Thoracic aorta (tissue), 2 donors: ENCODE data around the gene PDIK1L. TPM values are rescaled to one million over a fixed set of nuclear protein-coding genes. Genes with fewer than 3 reads are reported as not detected.
A peak's percentile ranks its signal among the peaks of the same experiment; 100 is the strongest.

Experiments
- ATAC-seq: fragments of 150-250 bp; one replicate; pipeline ENCODE4 v1.8.0; 2017; ENCODE audit warnings: low read depth; ENCODE audit not compliant: insufficient number of reproducible peaks, low FRiP score
- DNase-seq: peaks from one replicate; pipeline ENCODE4 v3.0.0-alpha.2; 2020; ENCODE audit warnings: low spot score
- H3K27ac ChIP-seq, 2 donors: fragments of 200-600 bp; sonication (generic); 1 replicate in 1 of 2; 2 replicates in 1 of 2; pipeline ENCODE4 v1.5.1; 2016; ENCODE audit warnings: mild to moderate bottlenecking in 2 of 2, moderate library complexity in 2 of 2
- H3K27me3 ChIP-seq: fragments of 200-600 bp; sonication (generic); replicated peaks from 2 replicates; pipeline ENCODE4 v1.6.0; 2016; ENCODE audit warnings: mild to moderate bottlenecking; ENCODE audit not compliant: insufficient read depth
- H3K36me3 ChIP-seq: fragments of 200-600 bp; sonication (generic); one replicate; pipeline ENCODE4 v1.5.1; 2016
- H3K4me1 ChIP-seq, 2 donors: fragments of 200-600 bp; sonication (generic); 1 replicate in 1 of 2; 2 replicates in 1 of 2; pipeline versions ENCODE4 v1.5.1 to v1.6.0; 2016; ENCODE audit warnings: low read depth in 2 of 2, mild to moderate bottlenecking in 1 of 2; ENCODE audit not compliant: control insufficient read depth in 1 of 2
- H3K4me3 ChIP-seq: fragments of 200-600 bp; sonication (generic); 2 replicates; pipeline ENCODE4 v1.5.1; 2016; ENCODE audit warnings: mild to moderate bottlenecking
- H3K9me3 ChIP-seq: fragments of 200-600 bp; sonication (generic); 2 replicates; pipeline ENCODE4 v1.5.1; 2016
- CTCF ChIP-seq: fragments of 200-600 bp; sonication (generic); IDR thresholded peaks from one replicate; pipeline ENCODE4 v1.5.1; 2019; ENCODE audit warnings: antibody characterized with exemption
- total RNA-seq, 2 donors: library from RNA; depleted of rRNA; stranded (reverse); fragments of >200 nt; gene quantifications; one replicate each; pipeline versions ENCODE4 v1.1.0 to v1.2.3, GENCODE V29; 2016

Gene PDIK1L
- total RNA-seq, 2 donors from 2014 or later = 9.6 to 10.4 TPM

- Histone ChIP-seq H3K27ac (no peak overlapping the region), H3K4me3 (no peak overlapping the region), H3K9me3 (no peaks in the 10 kb centered on the region), H3K36me3 (no peaks in the 10 kb centered on the region), H3K27me3 (no peaks in the 10 kb centered on the region), H3K4me1 (no peaks in the 10 kb centered on the region)
- DNase-seq = no peak
- ATAC-seq = no peak
- no peak for TF ChIP-seq CTCF
Measured at GRCh38 chr1:26132128-26132833, 20.7 kb downstream of the PDIK1L start.

GRCh38 chr1:26132834-26133167 lies 21.2 kb downstream of the PDIK1L start:
- ATAC-seq (no peak), DNase-seq (no peak)
- no peaks in the 10 kb centered on the region for H3K36me3 ChIP-seq
- H3K27ac ChIP-seq = no peak overlapping the region
- H3K27me3 ChIP-seq = no peaks in the 10 kb centered on the region
- no peak for TF ChIP-seq CTCF
- no peak overlapping the region for H3K4me3 ChIP-seq
- no peaks in the 10 kb centered on the region for H3K9me3 ChIP-seq
- H3K4me1 ChIP-seq = no peaks in the 10 kb centered on the region

GRCh38 chr1:26134466-26134865 lies 22.8 kb downstream of the PDIK1L start:
- H3K9me3 ChIP-seq = no peaks in the 10 kb centered on the region
- no peak overlapping the region for H3K27ac ChIP-seq
- ATAC-seq (no peak), DNase-seq (no peak)
- no peak overlapping the region for H3K4me3 ChIP-seq
- no peaks in the 10 kb centered on the region for H3K27me3 ChIP-seq
- H3K36me3 ChIP-seq = no peaks in the 10 kb centered on the region
- no peak for TF ChIP-seq CTCF
- no peaks in the 10 kb centered on the region for H3K4me1 ChIP-seq

- no peak overlapping the region for H3K4me3 ChIP-seq
- H3K36me3 ChIP-seq = no peaks in the 10 kb centered on the region
- H3K27ac ChIP-seq = no peak overlapping the region
- DNase-seq = no peak
- no peaks in the 10 kb centered on the region for H3K27me3 ChIP-seq
- ATAC-seq = no peak
- H3K4me1 ChIP-seq = no peaks in the 10 kb centered on the region
- H3K9me3 ChIP-seq = no peaks in the 10 kb centered on the region
- no peak for TF ChIP-seq CTCF
Measured at GRCh38 chr1:26138974-26139558, 27.4 kb downstream of the PDIK1L start.

- DNase-seq = no peak
- H3K4me1 ChIP-seq = no peaks in the 10 kb centered on the region
- H3K9me3 ChIP-seq = no peaks in the 10 kb centered on the region
- no peak overlapping the region for H3K27ac ChIP-seq
- H3K4me3 ChIP-seq = peak overlapping the region; percentile 31
- no peaks in the 10 kb centered on the region for H3K27me3 ChIP-seq
- TF ChIP-seq CTCF = no peak
- no peak for ATAC-seq
- no peaks in the 10 kb centered on the region for H3K36me3 ChIP-seq
Measured at GRCh38 chr1:26142159-26142558, 30.5 kb downstream of the PDIK1L start.
